HUES64 (cell line): ENCODE results near the gene KRT16.
"Not testable (repeated sequence)": the region's sequence is repeated elsewhere in the genome, so short reads cannot be mapped to it uniquely, and the experiment has no call there.

Experiments
- H3K27ac ChIP-seq: 2 replicates; pipeline ENCODE4 v1.7.0; 2013; ENCODE audit warnings: low read depth, low read length, inconsistent platforms
- H3K27me3 ChIP-seq: 2 replicates; pipeline ENCODE4 v1.6.1; 2013; ENCODE audit warnings: mild to moderate bottlenecking, low read length; ENCODE audit not compliant: insufficient read depth
- H3K36me3 ChIP-seq: 2 replicates; pipeline ENCODE4 v1.6.1; 2013; ENCODE audit warnings: mild to moderate bottlenecking, low read length; ENCODE audit not compliant: insufficient read depth
- H3K4me1 ChIP-seq: 2 replicates; pipeline ENCODE4 v1.6.1; 2013; ENCODE audit warnings: mild to moderate bottlenecking, low read length, moderate library complexity; ENCODE audit not compliant: insufficient read depth
- H3K4me3 ChIP-seq: 2 replicates; pipeline ENCODE4 v1.5.1; 2013; ENCODE audit warnings: mild to moderate bottlenecking, low read length, moderate library complexity
- H3K9ac ChIP-seq: 2 replicates; pipeline ENCODE4 v1.6.1; 2013; ENCODE audit warnings: mild to moderate bottlenecking, low read depth, low read length
- H3K9me3 ChIP-seq: 2 replicates; pipeline ENCODE4 v1.6.1; 2013; ENCODE audit warnings: low read depth, low read length; ENCODE audit not compliant: insufficient read depth
- WGBS: fragments of 150-250, 120-280 bp; methylation state at CpG from one replicate; pipeline ENCODE4 v1.1.7; 2013; ENCODE audit warnings: missing lambda C conversion rate; 5-methylcytosine and 5-hydroxymethylcytosine counted together

The KRT16 gene

GRCh38 chr17:41642252-41643156, 29.9 kb upstream of the KRT16 start:
- Histone ChIP-seq H3K9ac (no peak overlapping the region), H3K36me3 (no peaks in the 10 kb centered on the region), H3K27ac (no peak overlapping the region), H3K4me1 (0 out of 2 replicates have a peak, but pooled peaks cover 2% of the 10 kb centered on the region), H3K27me3 (no peaks in the 10 kb centered on the region), H3K4me3 (no peak overlapping the region), H3K9me3 (no peaks in the 10 kb centered on the region)
- WGBS: 91% methylated on average over 13 of the region's 13 CpGs

- not testable (repeated sequence) for H3K4me1 ChIP-seq, H3K4me3 ChIP-seq, H3K27ac ChIP-seq, H3K9ac ChIP-seq, H3K9me3 ChIP-seq, H3K27me3 ChIP-seq, H3K36me3 ChIP-seq
- 97% methylated on average over 5 of the region's 5 CpGs for WGBS
Observed at GRCh38 chr17:41640596-41640995, 28.0 kb upstream of the KRT16 start.

- 91% methylated on average over 7 of the region's 7 CpGs for WGBS
- peaks cover 7% of the 10 kb centered on the region; the same call in 1 of the 2 replicates for H3K4me1 ChIP-seq
- no peaks in the 10 kb centered on the region for H3K36me3 ChIP-seq
- no peak overlapping the region for H3K4me3 ChIP-seq
- H3K9ac ChIP-seq: no peak overlapping the region
- H3K9me3 ChIP-seq: no peaks in the 10 kb centered on the region
- H3K27me3 ChIP-seq: no peaks in the 10 kb centered on the region
- no peak overlapping the region for H3K27ac ChIP-seq
Observed at GRCh38 chr17:41639492-41640473, 27.2 kb upstream of the KRT16 start.

GRCh38 chr17:41638941-41639340, 26.4 kb upstream of the KRT16 start:
- Histone ChIP-seq H3K36me3 (no peaks in the 10 kb centered on the region), H3K4me3 (no peak overlapping the region), H3K27me3 (no peaks in the 10 kb centered on the region), H3K27ac (no peak overlapping the region), H3K9me3 (no peaks in the 10 kb centered on the region), H3K4me1 (peaks cover 7% of the 10 kb centered on the region; the same call in 1 of the 2 replicates), H3K9ac (no peak overlapping the region)
- WGBS: 79% methylated on average over 5 of the region's 6 CpGs

- no peak overlapping the region for H3K27ac ChIP-seq
- peaks cover 7% of the 10 kb centered on the region; the same call in 1 of the 2 replicates for H3K4me1 ChIP-seq
- WGBS: 86% methylated on average over 5 of the region's 5 CpGs
- H3K9me3 ChIP-seq: no peaks in the 10 kb centered on the region
- H3K36me3 ChIP-seq: no peaks in the 10 kb centered on the region
- H3K27me3 ChIP-seq: no peaks in the 10 kb centered on the region
- no peak overlapping the region for H3K4me3 ChIP-seq
- no peak overlapping the region for H3K9ac ChIP-seq
Observed at GRCh38 chr17:41638194-41638593, 25.6 kb upstream of the KRT16 start.

GRCh38 chr17:41636652-41637051, 24.1 kb upstream of the KRT16 start:
- H3K27ac ChIP-seq: no peak overlapping the region
- no peaks in the 10 kb centered on the region for H3K27me3 ChIP-seq
- 89% methylated on average over 9 of the region's 9 CpGs for WGBS
- H3K9me3 ChIP-seq: no peaks in the 10 kb centered on the region
- H3K9ac ChIP-seq: no peak overlapping the region
- H3K4me3 ChIP-seq: no peak overlapping the region
- no peaks in the 10 kb centered on the region for H3K36me3 ChIP-seq
- peaks cover 7% of the 10 kb centered on the region; the same call in 1 of the 2 replicates for H3K4me1 ChIP-seq

GRCh38 chr17:41635121-41636097, 22.8 kb upstream of the KRT16 start:
- Histone ChIP-seq H3K4me3 (no peak overlapping the region), H3K4me1 (peaks cover 7% of the 10 kb centered on the region; the same call in 1 of the 2 replicates), H3K27me3 (no peaks in the 10 kb centered on the region), H3K9me3 (no peaks in the 10 kb centered on the region), H3K36me3 (no peaks in the 10 kb centered on the region), H3K27ac (no peak overlapping the region), H3K9ac (no peak overlapping the region)
- WGBS: 77% methylated on average over 28 of the region's 28 CpGs

- WGBS: 76% methylated on average over 7 of the region's 7 CpGs
Observed at GRCh38 chr17:41634639-41635038, 22.1 kb upstream of the KRT16 start.

GRCh38 chr17:41633556-41634199, 21.1 kb upstream of the KRT16 start:
- H3K27ac ChIP-seq: no peak overlapping the region
- no peaks in the 10 kb centered on the region for H3K27me3 ChIP-seq
- no peak overlapping the region for H3K4me3 ChIP-seq
- H3K4me1 ChIP-seq: peaks cover 7% of the 10 kb centered on the region; the same call in 1 of the 2 replicates
- WGBS: 92% methylated on average over 14 of the region's 14 CpGs
- H3K36me3 ChIP-seq: no peaks in the 10 kb centered on the region
- no peaks in the 10 kb centered on the region for H3K9me3 ChIP-seq
- no peak overlapping the region for H3K9ac ChIP-seq

More at GRCh38 chr17:41634639-41635038, 22.1 kb upstream of the KRT16 start:
- Histone ChIP-seq H3K27me3 (no peaks in the 10 kb centered on the region), H3K9ac (no peak overlapping the region), H3K27ac (no peak overlapping the region), H3K9me3 (no peaks in the 10 kb centered on the region), H3K36me3 (no peaks in the 10 kb centered on the region), H3K4me1 (peaks cover 7% of the 10 kb centered on the region; the same call in 1 of the 2 replicates), H3K4me3 (no peak overlapping the region)
